Esophagus squamous epithelium (tissue), 4 donors: ENCODE data around the gene SLC26A9.

Experiments used
- POLR2A ChIP-seq, 4 donors: fragments of 450-650 bp; IDR thresholded peaks; one replicate each; pipeline ENCODE4 v1.6.1; 2017; ENCODE audit warnings: antibody characterized with exemption in 4 of 4, mild to moderate bottlenecking in 4 of 4, moderate library complexity in 3 of 4
- TF ChIP-seq, protein P1 (sequence below), 6 experiments: fragments of 450-650 bp in 4 of 6; fragments of 200-600 bp in 2 of 6; sonication (generic) in 2 of 6; IDR thresholded peaks; one replicate each; pipeline ENCODE4 v1.5.1; 2016 to 2019; ENCODE audit warnings: antibody characterized with exemption in 6 of 6, mild to moderate bottlenecking in 4 of 6, moderate library complexity in 4 of 6

DNA sequence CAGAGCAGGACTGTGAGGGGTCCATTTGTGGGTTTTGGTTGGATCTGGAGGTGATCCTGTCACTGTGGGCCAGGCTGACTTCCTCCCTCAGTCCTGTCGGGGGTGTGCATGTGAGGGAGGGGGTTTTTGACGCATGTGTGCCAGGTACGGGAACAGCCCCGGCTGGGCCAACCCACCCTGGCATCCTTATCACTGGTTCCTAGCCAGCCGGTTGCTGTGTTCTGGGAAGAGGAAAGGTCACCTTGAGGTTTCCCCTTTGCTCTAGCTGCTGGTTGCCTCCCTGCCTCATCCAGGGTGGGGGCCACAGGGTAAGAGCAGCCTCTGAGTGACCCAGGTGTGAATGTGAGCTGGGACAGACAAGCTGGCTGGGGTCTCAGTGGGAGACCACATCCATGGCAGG is 2.5 kb downstream of the SLC26A9 start:
- TF ChIP-seq, protein P1, sequence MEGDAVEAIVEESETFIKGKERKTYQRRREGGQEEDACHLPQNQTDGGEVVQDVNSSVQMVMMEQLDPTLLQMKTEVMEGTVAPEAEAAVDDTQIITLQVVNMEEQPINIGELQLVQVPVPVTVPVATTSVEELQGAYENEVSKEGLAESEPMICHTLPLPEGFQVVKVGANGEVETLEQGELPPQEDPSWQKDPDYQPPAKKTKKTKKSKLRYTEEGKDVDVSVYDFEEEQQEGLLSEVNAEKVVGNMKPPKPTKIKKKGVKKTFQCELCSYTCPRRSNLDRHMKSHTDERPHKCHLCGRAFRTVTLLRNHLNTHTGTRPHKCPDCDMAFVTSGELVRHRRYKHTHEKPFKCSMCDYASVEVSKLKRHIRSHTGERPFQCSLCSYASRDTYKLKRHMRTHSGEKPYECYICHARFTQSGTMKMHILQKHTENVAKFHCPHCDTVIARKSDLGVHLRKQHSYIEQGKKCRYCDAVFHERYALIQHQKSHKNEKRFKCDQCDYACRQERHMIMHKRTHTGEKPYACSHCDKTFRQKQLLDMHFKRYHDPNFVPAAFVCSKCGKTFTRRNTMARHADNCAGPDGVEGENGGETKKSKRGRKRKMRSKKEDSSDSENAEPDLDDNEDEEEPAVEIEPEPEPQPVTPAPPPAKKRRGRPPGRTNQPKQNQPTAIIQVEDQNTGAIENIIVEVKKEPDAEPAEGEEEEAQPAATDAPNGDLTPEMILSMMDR (IDR thresholded peaks at IDR 0.05): no peak
- TF ChIP-seq POLR2A (IDR thresholded peaks at IDR 0.05): no peak
